WTC11 (cell line): ENCODE data around the gene DENND4A. TPM values are rescaled to one million over a fixed set of nuclear protein-coding genes. Genes with fewer than 3 reads are reported as not detected.

ENCODE experiments used
- ATAC-seq: fragments of 200-7000 bp; cut with Tn5 transposase; 2 replicates; pipeline ENCODE4 v1.10.0; 2021; ENCODE audit warnings: mild to moderate bottlenecking, moderate library complexity
- CTCF ChIA-PET: fragments of 300-600 bp; sonication (Branson Sonifier 250); formaldehyde crosslinking; loops from one replicate; lab custom pipeline; 2021; ENCODE audit warnings: antibody characterized with exemption; lab: Charles Lee
- POLR2A ChIA-PET: fragments of 350-600 bp; sonication (Branson Sonifier 250); formaldehyde crosslinking; loops from one replicate; lab custom pipeline; 2021; ENCODE audit warnings: antibody characterized with exemption; lab: Charles Lee
- DNase-seq: peaks from one replicate; pipeline ENCODE4 v3.0.0; 2021; ENCODE audit warnings: low spot score
- H3K27ac Mint-ChIP-seq: 2 replicates; pipeline ENCODE4 v1.8.0; 2021; ENCODE audit warnings: mixed read lengths
- H3K27me3 Mint-ChIP-seq: 2 replicates; pipeline ENCODE4 v1.8.0; 2021; ENCODE audit warnings: low read depth, mild to moderate bottlenecking, moderate library complexity, mixed read lengths
- H3K36me3 Mint-ChIP-seq: 2 replicates; pipeline ENCODE4 v1.8.0; 2021; ENCODE audit warnings: mixed read lengths
- H3K4me1 Mint-ChIP-seq: 2 replicates; pipeline ENCODE4 v1.8.0; 2022; ENCODE audit warnings: mixed read lengths
- H3K4me3 Mint-ChIP-seq: 2 replicates; pipeline ENCODE4 v1.8.0; 2021; ENCODE audit warnings: mild to moderate bottlenecking, moderate library complexity, mixed read lengths
- H3K9me3 Mint-ChIP-seq: 2 replicates; pipeline ENCODE4 v1.8.0; 2021; ENCODE audit warnings: mixed read lengths
- ATF1 ChIP-seq: sonication (generic); formaldehyde crosslinking; IDR thresholded peaks from 2 replicates; pipeline ENCODE4 v1.8.1; 2023; ENCODE audit warnings: mild to moderate bottlenecking, moderate library complexity, missing genetic modification reagents
- ATF6 ChIP-seq: sonication (generic); formaldehyde crosslinking; IDR thresholded peaks from 2 replicates; pipeline ENCODE4 v1.8.1; 2023; ENCODE audit warnings: mild to moderate bottlenecking, missing genetic modification reagents
- CTCF ChIP-seq: fragments of 200-600 bp; IDR thresholded peaks from 2 replicates; pipeline ENCODE4 v1.8.0; 2022; ENCODE audit warnings: antibody characterized with exemption
- ELF4 ChIP-seq: sonication (generic); formaldehyde crosslinking; IDR thresholded peaks from 2 replicates; pipeline ENCODE4 v1.8.1; 2022; ENCODE audit warnings: low read depth, mild to moderate bottlenecking, moderate library complexity, missing genetic modification reagents
- EMX1 ChIP-seq: fragments of 250-450 bp; sonication (Bioruptor Pico); IDR thresholded peaks from 2 replicates; pipeline ENCODE4 v1.8.0; 2021; ENCODE audit warnings: mild to moderate bottlenecking
- ETV6 ChIP-seq: sonication (generic); formaldehyde crosslinking; IDR thresholded peaks from 2 replicates; pipeline ENCODE4 v1.8.1; 2022; ENCODE audit warnings: mild to moderate bottlenecking, missing genetic modification reagents
- GABPB1 ChIP-seq: sonication (generic); formaldehyde crosslinking; IDR thresholded peaks from 2 replicates; pipeline ENCODE4 v1.8.1; 2023; ENCODE audit warnings: mild to moderate bottlenecking, missing genetic modification reagents
- MLX ChIP-seq: sonication (generic); formaldehyde crosslinking; IDR thresholded peaks from 2 replicates; pipeline ENCODE4 v1.8.1; 2023; ENCODE audit warnings: mild to moderate bottlenecking, missing genetic modification reagents, moderate library complexity
- OVOL2 ChIP-seq: fragments of 250-450 bp; sonication (Bioruptor Pico); IDR thresholded peaks from 2 replicates; pipeline ENCODE4 v1.9.0; 2021; ENCODE audit warnings: mild to moderate bottlenecking, borderline replicate concordance
- SP1 ChIP-seq: sonication (generic); formaldehyde crosslinking; conservative IDR thresholded peaks from 2 replicates; pipeline ENCODE4 v1.8.1; 2022; ENCODE audit warnings: missing genetic modification reagents
- USF1 ChIP-seq: sonication (generic); formaldehyde crosslinking; IDR thresholded peaks from 2 replicates; pipeline ENCODE4 v1.8.0; 2022; ENCODE audit warnings: mild to moderate bottlenecking, missing genetic modification reagents
- ZNF232 ChIP-seq: sonication (generic); formaldehyde crosslinking; IDR thresholded peaks from 2 replicates; pipeline ENCODE4 v1.8.0; 2022; ENCODE audit warnings: mild to moderate bottlenecking, missing genetic modification reagents
- ZNF396 ChIP-seq: fragments of 250-450 bp; sonication (Bioruptor Pico); IDR thresholded peaks from 2 replicates; pipeline ENCODE4 v1.8.0; 2021; ENCODE audit warnings: mild to moderate bottlenecking, moderate library complexity, borderline replicate concordance
- total RNA-seq: library from RNA; stranded (reverse); gene quantifications from 3 replicates; pipeline ENCODE4 v1.2.3, GENCODE V29; 2021
- TF ChIP-seq, protein P1 (sequence below): sonication (generic); formaldehyde crosslinking; IDR thresholded peaks from 2 replicates; pipeline ENCODE4 v1.8.0; 2023; ENCODE audit warnings: missing genetic modification reagents
- TF ChIP-seq, protein P2 (sequence below): sonication (generic); formaldehyde crosslinking; IDR thresholded peaks from 2 replicates; pipeline ENCODE4 v1.8.0; 2022; ENCODE audit warnings: missing genetic modification reagents
- TF ChIP-seq, protein P3 (sequence below): fragments of 250-450 bp; sonication (Bioruptor Pico); IDR thresholded peaks from 2 replicates; pipeline ENCODE4 v1.9.0; 2021; ENCODE audit warnings: mild to moderate bottlenecking

Gene DENND4A
- total RNA-seq, 1 experiment from 2014 or later = 5.7 TPM

DNA sequence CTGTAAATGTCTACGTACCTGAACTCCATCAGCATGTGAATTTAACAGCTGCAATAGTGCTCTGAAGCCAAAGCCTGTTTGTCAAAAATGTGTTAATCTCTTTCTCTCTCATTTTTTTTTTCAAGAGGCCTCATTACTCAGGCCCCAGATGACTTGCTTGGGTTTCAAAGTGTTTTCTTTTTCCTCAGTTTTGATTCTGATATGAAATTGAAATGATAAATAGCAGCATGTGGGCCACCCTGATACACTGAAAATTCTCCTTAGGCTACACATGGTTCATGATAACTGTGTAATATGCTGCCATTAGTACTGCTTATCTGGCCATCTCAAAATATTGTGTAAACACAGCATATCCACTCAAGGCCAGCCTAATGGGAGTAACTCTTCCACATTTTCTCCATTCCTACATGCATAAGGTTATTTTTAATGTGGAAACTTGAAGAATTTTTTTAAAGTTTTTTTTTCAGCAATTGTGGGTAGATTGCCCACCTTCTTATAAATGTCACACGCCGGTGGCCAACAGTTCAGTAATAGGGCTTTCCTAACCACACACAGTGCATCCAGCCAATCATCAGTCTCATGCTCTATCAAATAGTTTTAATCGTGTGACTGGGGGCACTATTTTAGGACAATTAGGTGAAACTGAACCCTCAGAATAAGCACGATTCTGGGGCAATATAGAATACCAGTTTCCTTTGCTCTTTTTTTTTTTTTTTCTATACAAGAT lies 13.1 kb upstream of the DENND4A start (continued):
- TF ChIP-seq ZNF232 (CRISPR knock-in tag) = no peak
- TF ChIP-seq, protein P1, sequence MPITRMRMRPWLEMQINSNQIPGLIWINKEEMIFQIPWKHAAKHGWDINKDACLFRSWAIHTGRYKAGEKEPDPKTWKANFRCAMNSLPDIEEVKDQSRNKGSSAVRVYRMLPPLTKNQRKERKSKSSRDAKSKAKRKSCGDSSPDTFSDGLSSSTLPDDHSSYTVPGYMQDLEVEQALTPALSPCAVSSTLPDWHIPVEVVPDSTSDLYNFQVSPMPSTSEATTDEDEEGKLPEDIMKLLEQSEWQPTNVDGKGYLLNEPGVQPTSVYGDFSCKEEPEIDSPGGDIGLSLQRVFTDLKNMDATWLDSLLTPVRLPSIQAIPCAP (CRISPR knock-in tag) = no peak
- TF ChIP-seq ETV6 = no peak
- TF ChIP-seq ZNF396 (CRISPR knock-in tag) = no peak
- TF ChIP-seq OVOL2 = no peak
- no peak for TF ChIP-seq MLX
- TF ChIP-seq CTCF = no peak
- TF ChIP-seq ATF1 (CRISPR knock-in tag) = no peak
- TF ChIP-seq ELF4 (CRISPR knock-in tag) = no peak
- no peak for TF ChIP-seq GABPB1 (CRISPR knock-in tag)
- no peak for TF ChIP-seq ATF6 (CRISPR knock-in tag)
- TF ChIP-seq, protein P2, sequence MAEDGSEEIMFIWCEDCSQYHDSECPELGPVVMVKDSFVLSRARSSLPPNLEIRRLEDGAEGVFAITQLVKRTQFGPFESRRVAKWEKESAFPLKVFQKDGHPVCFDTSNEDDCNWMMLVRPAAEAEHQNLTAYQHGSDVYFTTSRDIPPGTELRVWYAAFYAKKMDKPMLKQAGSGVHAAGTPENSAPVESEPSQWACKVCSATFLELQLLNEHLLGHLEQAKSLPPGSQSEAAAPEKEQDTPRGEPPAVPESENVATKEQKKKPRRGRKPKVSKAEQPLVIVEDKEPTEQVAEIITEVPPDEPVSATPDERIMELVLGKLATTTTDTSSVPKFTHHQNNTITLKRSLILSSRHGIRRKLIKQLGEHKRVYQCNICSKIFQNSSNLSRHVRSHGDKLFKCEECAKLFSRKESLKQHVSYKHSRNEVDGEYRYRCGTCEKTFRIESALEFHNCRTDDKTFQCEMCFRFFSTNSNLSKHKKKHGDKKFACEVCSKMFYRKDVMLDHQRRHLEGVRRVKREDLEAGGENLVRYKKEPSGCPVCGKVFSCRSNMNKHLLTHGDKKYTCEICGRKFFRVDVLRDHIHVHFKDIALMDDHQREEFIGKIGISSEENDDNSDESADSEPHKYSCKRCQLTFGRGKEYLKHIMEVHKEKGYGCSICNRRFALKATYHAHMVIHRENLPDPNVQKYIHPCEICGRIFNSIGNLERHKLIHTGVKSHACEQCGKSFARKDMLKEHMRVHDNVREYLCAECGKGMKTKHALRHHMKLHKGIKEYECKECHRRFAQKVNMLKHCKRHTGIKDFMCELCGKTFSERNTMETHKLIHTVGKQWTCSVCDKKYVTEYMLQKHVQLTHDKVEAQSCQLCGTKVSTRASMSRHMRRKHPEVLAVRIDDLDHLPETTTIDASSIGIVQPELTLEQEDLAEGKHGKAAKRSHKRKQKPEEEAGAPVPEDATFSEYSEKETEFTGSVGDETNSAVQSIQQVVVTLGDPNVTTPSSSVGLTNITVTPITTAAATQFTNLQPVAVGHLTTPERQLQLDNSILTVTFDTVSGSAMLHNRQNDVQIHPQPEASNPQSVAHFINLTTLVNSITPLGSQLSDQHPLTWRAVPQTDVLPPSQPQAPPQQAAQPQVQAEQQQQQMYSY (CRISPR knock-in tag) = no peak

GRCh38 chr15:65804252-65804931 lies 12.3 kb upstream of the DENND4A start:
- POLR2A ChIA-PET = interaction anchor here (1.2 kb wide), 1 partner anchor 24 kb away, joined by 6 read pairs; no protein-coding TSS in a partner anchor
- Mint-ChIP-seq H3K4me1 (peaks cover 7% of the 10 kb centered on the region), H3K36me3 (no peaks in the 10 kb centered on the region), H3K27ac (peak overlapping the region; percentile 43; the same call in 1 of the 2 replicates), H3K9me3 (no peaks in the 10 kb centered on the region), H3K27me3 (no peaks in the 10 kb centered on the region), H3K4me3 (no peak overlapping the region)
- DNase-seq (no peak), ATAC-seq (no peak)
- CTCF ChIA-PET = interaction anchor here (0.5 to 1.7 kb wide), 4 partner anchors 20 to 120 kb away, joined by 3 to 6 read pairs (median 4); no protein-coding TSS in a partner anchor
- TF ChIP-seq, protein P3, sequence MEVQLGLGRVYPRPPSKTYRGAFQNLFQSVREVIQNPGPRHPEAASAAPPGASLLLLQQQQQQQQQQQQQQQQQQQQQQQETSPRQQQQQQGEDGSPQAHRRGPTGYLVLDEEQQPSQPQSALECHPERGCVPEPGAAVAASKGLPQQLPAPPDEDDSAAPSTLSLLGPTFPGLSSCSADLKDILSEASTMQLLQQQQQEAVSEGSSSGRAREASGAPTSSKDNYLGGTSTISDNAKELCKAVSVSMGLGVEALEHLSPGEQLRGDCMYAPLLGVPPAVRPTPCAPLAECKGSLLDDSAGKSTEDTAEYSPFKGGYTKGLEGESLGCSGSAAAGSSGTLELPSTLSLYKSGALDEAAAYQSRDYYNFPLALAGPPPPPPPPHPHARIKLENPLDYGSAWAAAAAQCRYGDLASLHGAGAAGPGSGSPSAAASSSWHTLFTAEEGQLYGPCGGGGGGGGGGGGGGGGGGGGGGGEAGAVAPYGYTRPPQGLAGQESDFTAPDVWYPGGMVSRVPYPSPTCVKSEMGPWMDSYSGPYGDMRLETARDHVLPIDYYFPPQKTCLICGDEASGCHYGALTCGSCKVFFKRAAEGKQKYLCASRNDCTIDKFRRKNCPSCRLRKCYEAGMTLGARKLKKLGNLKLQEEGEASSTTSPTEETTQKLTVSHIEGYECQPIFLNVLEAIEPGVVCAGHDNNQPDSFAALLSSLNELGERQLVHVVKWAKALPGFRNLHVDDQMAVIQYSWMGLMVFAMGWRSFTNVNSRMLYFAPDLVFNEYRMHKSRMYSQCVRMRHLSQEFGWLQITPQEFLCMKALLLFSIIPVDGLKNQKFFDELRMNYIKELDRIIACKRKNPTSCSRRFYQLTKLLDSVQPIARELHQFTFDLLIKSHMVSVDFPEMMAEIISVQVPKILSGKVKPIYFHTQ = no peak
- TF ChIP-seq USF1 (no peak), GABPB1 (CRISPR knock-in tag) (peak; percentile 64), SP1 (CRISPR knock-in tag) (no peak), EMX1 (no peak)
